Lower lobe of right lung (tissue), 2 donors: ENCODE data around the gene CYP4B1. TPM values are rescaled to one million over a fixed set of nuclear protein-coding genes. Genes with fewer than 3 reads are reported as not detected.

Experiments used
- ATAC-seq, 2 donors: fragments of 200-7000 bp; cut with Tn5 transposase; one replicate each; pipeline ENCODE4 v1.9.1; 2020 to 2022; ENCODE audit warnings: mild to moderate bottlenecking in 2 of 2, moderate library complexity in 2 of 2
- DNase-seq: peaks from one replicate; pipeline ENCODE4 v3.0.0-alpha.2; 2020
- H3K27ac ChIP-seq: fragments of 200-600 bp; one replicate; pipeline ENCODE4 v1.8.0; 2022
- H3K27me3 ChIP-seq: fragments of 200-600 bp; one replicate; pipeline ENCODE4 v1.8.0; 2022; ENCODE audit warnings: low read depth
- H3K36me3 ChIP-seq: fragments of 200-600 bp; one replicate; pipeline ENCODE4 v1.8.0; 2022; ENCODE audit warnings: mild to moderate bottlenecking
- H3K4me1 ChIP-seq: fragments of 200-600 bp; one replicate; pipeline ENCODE4 v1.8.0; 2022
- H3K4me3 ChIP-seq: fragments of 200-600 bp; one replicate; pipeline ENCODE4 v1.8.0; 2022; ENCODE audit warnings: mild to moderate bottlenecking
- H3K9me3 ChIP-seq: fragments of 200-600 bp; one replicate; pipeline ENCODE4 v1.8.0; 2022
- intact Hi-C: fragments of 100-400 bp; cut with DNase I; formaldehyde crosslinking; loops from one replicate; pipeline ENCODE4 v1.11.0; 2022
- total RNA-seq: library from RNA; stranded (reverse); fragmentation: NEBNext Ultra II Directional; extraction: Animal tissue kit (Norgen Biotek cat#: 25700); gene quantifications from one replicate; pipeline ENCODE4 v1.2.1, GENCODE V29; 2021
- TF ChIP-seq, protein P1 (sequence below): fragments of 200-600 bp; IDR thresholded peaks from one replicate; pipeline ENCODE4 v1.8.0; 2022; ENCODE audit warnings: antibody characterized with exemption, mild to moderate bottlenecking
- donor health status: DM: no; HTN: yes; CAD: no; lungs with severe emphysema.

The CYP4B1 gene
- total RNA-seq, 1 donor from 2014 or later = 210 TPM

DNA sequence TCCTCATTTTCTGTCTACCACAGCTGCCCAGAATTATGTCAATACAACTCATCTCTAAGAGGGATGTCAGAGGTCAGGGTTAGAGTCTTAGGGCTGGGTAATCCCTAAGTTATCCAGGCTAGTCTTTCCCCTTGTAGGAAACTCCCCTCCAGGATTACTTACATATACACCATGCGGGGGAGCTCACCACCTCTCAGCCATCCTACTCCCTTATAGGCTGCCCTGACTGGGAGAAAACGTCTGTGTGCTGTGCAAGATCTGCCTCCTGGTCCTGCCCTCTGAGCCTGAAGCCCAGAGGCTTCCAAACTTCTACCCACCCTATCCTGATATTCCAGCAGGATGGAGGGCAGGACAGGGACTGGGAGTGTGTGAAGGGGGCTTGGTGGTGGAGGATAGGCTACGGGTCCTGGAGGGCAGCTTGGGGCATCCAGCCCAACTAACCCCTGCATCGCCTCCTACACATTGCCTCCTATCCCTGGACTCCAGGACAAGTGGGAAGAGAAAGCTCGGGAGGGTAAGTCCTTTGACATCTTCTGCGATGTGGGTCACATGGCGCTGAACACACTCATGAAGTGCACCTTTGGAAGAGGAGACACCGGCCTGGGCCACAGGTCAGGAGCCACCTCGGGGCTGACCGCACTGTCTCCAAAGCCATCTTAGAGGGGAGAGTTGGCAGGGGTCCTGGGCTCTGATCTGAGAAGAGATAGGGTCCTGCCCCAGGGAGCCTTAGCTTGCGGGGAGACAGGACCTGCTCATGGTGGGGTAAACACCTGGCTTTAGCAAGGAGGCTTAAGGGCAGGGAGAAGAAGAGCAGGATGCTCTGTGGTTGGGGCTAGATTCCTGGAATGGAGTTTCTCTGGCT lies 14.4 kb downstream of the CYP4B1 start:
- ATAC-seq (peak in 1 of 2 donors; percentile 20), DNase-seq (no peak)
- no peaks in the 10 kb centered on the region for H3K9me3 ChIP-seq
- TF ChIP-seq, protein P1, sequence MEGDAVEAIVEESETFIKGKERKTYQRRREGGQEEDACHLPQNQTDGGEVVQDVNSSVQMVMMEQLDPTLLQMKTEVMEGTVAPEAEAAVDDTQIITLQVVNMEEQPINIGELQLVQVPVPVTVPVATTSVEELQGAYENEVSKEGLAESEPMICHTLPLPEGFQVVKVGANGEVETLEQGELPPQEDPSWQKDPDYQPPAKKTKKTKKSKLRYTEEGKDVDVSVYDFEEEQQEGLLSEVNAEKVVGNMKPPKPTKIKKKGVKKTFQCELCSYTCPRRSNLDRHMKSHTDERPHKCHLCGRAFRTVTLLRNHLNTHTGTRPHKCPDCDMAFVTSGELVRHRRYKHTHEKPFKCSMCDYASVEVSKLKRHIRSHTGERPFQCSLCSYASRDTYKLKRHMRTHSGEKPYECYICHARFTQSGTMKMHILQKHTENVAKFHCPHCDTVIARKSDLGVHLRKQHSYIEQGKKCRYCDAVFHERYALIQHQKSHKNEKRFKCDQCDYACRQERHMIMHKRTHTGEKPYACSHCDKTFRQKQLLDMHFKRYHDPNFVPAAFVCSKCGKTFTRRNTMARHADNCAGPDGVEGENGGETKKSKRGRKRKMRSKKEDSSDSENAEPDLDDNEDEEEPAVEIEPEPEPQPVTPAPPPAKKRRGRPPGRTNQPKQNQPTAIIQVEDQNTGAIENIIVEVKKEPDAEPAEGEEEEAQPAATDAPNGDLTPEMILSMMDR = no peak
- H3K27me3 ChIP-seq = no peaks in the 10 kb centered on the region
- intact Hi-C loops = no loop called here
- H3K27ac ChIP-seq = no peak overlapping the region
- peaks cover 65% of the 10 kb centered on the region for H3K36me3 ChIP-seq
- no peak overlapping the region for H3K4me3 ChIP-seq
- peaks cover 16% of the 10 kb centered on the region for H3K4me1 ChIP-seq

DNA sequence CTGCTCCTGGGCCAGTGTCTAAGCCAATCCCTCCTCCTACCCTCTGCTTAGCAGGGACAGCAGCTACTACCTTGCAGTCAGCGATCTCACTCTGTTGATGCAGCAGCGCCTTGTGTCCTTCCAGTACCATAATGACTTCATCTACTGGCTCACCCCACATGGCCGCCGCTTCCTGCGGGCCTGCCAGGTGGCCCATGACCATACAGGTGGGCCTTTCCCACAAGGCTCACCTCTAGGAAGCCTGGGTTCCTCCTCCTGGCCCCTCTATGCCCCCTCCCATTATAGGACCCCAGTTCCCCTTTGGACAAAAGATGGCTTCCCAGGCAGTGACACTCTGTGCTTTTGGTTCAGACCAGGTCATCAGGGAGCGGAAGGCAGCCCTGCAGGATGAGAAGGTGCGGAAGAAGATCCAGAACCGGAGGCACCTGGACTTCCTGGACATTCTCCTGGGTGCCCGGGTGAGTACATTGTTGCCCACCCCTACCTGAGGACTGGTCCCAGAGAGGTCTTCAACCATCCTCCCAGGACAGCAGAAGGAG lies 15.1 kb downstream of the CYP4B1 start:
- TF ChIP-seq, protein P1 = no peak
- H3K4me1 ChIP-seq = peaks cover 16% of the 10 kb centered on the region
- H3K4me3 ChIP-seq = no peak overlapping the region
- no peak for ATAC-seq
- no peak for DNase-seq
- H3K27ac ChIP-seq = no peak overlapping the region
- intact Hi-C loops = no loop called here
- peaks cover 70% of the 10 kb centered on the region for H3K36me3 ChIP-seq
- no peaks in the 10 kb centered on the region for H3K27me3 ChIP-seq
- no peaks in the 10 kb centered on the region for H3K9me3 ChIP-seq

DNA sequence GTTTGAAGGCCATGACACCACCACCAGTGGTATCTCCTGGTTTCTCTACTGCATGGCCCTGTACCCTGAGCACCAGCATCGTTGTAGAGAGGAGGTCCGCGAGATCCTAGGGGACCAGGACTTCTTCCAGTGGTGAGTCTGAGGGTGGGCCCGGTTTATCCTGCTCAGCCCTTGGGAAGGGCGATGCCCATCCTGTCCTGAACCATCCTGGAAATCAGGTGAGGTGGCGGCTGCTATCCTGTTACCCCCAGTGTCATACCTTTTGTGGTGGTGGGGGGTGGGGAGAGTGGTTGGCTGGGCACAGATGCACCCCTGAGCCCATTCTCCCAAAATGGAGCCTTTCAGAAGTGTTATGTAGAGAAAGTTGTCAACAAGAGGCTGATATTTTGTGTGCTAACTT lies 16.3 kb downstream of the CYP4B1 start:
- no peak overlapping the region for H3K27ac ChIP-seq
- H3K36me3 ChIP-seq = peaks cover 75% of the 10 kb centered on the region
- no peaks in the 10 kb centered on the region for H3K9me3 ChIP-seq
- H3K4me1 ChIP-seq = peaks cover 20% of the 10 kb centered on the region
- no peak overlapping the region for H3K4me3 ChIP-seq
- intact Hi-C loops = no loop called here
- no peaks in the 10 kb centered on the region for H3K27me3 ChIP-seq
- no peak for DNase-seq
- ATAC-seq = no peak
- TF ChIP-seq, protein P1 = no peak

DNA sequence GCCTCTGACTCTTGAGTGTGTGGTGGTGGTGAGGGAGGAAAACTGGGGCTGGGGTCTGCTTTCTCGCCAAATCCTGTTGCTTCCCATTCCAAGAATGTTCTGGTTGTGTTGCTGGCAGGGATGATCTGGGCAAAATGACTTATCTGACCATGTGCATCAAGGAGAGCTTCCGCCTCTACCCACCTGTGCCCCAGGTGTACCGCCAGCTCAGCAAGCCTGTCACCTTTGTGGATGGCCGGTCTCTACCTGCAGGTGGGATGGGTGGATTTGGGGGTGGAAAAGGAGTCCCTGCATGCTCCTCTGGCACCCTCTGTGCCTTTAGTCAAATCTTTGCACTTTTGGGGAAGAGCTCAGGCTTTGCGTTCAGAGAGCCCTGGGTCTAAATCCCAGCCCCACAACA lies 18.1 kb downstream of the CYP4B1 start:
- no peak for DNase-seq
- H3K27ac ChIP-seq = no peak overlapping the region
- no peaks in the 10 kb centered on the region for H3K27me3 ChIP-seq
- TF ChIP-seq, protein P1 = no peak
- peaks cover 14% of the 10 kb centered on the region for H3K4me1 ChIP-seq
- intact Hi-C loops = no loop called here
- H3K36me3 ChIP-seq = peaks cover 73% of the 10 kb centered on the region
- no peak for ATAC-seq
- H3K9me3 ChIP-seq = no peaks in the 10 kb centered on the region
- no peak overlapping the region for H3K4me3 ChIP-seq

DNA sequence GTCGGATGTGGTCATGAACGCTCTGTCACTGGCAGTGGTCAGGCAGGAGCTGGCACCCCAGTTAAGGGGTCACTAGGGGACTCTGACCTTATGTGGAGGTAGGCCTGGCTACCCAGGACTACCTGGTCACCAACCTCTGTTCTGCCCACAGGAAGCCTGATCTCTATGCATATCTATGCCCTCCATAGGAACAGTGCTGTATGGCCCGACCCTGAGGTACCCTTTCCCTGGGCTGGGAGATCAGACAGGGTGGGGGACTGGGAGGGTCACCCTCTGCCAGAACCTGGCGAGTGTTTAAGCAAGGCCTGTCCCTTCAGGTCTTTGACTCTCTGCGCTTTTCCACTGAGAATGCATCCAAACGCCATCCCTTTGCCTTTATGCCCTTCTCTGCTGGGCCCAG lies 19.0 kb downstream of the CYP4B1 start:
- intact Hi-C loops = no loop called here
- H3K4me1 ChIP-seq = peaks cover 14% of the 10 kb centered on the region
- peaks cover 64% of the 10 kb centered on the region for H3K36me3 ChIP-seq
- TF ChIP-seq, protein P1 = no peak
- H3K4me3 ChIP-seq = no peak overlapping the region
- no peak for DNase-seq
- H3K27me3 ChIP-seq = no peaks in the 10 kb centered on the region
- no peak for ATAC-seq
- no peak overlapping the region for H3K27ac ChIP-seq
- H3K9me3 ChIP-seq = no peaks in the 10 kb centered on the region
